Uterus (tissue), 4 donors: Measurements from ENCODE around the gene RBFOX2. TPM values are rescaled to one million over a fixed set of nuclear protein-coding genes. Genes with fewer than 3 reads are reported as not detected.

Experiments
- DNase-seq, 2 donors: peaks; one replicate each; pipeline ENCODE4 v3.0.0-alpha.2; 2019 to 2020
- H3K27ac ChIP-seq, 2 donors: fragments of 200-600 bp; sonication (generic); 1 replicate in 1 of 2; 2 replicates in 1 of 2; pipeline ENCODE4 v1.5.1; 2016 to 2018
- H3K27me3 ChIP-seq, 2 donors: fragments of 200-600 bp; sonication (generic); one replicate each; pipeline ENCODE4 v1.5.1; 2018 to 2019; ENCODE audit warnings: control low read depth in 1 of 2
- H3K36me3 ChIP-seq, 2 donors: fragments of 200-600 bp; sonication (generic); one replicate each; pipeline ENCODE4 v1.5.1; 2019; ENCODE audit warnings: control low read depth in 1 of 2
- H3K4me1 ChIP-seq, 2 donors: fragments of 200-600 bp; sonication (generic); one replicate each; pipeline ENCODE4 v1.5.1; 2018 to 2019; ENCODE audit warnings: control low read depth in 1 of 2
- H3K4me3 ChIP-seq, 2 donors: fragments of 200-600 bp; sonication (generic); 1 replicate in 1 of 2; 2 replicates in 1 of 2; pipeline ENCODE4 v1.5.1; 2018 to 2019; ENCODE audit warnings: mild to moderate bottlenecking in 1 of 2
- H3K9me3 ChIP-seq, 2 donors: fragments of 200-600 bp; sonication (generic); one replicate each; pipeline ENCODE4 v1.5.1; 2019; ENCODE audit warnings: control low read depth in 1 of 2
- CTCF ChIP-seq, 4 experiments: fragments of 200-600 bp in 2 of 4; fragments of 450-650 bp in 2 of 4; sonication (generic) in 2 of 4; IDR thresholded peaks; one replicate each; pipeline ENCODE4 v1.5.1; 2016 to 2019; ENCODE audit warnings: antibody characterized with exemption in 4 of 4, mild to moderate bottlenecking in 2 of 4, moderate library complexity in 1 of 4
- POLR2A ChIP-seq, 2 donors: fragments of 450-650 bp; IDR thresholded peaks; one replicate each; pipeline ENCODE4 v1.6.1; 2016; ENCODE audit warnings: antibody characterized with exemption in 2 of 2, mild to moderate bottlenecking in 1 of 2, moderate library complexity in 1 of 2
- intact Hi-C: fragments of 100-400 bp; cut with DNase I; formaldehyde crosslinking; loops from one replicate; pipeline ENCODE4 v1.15.1; 2023; ENCODE audit warnings: low total_unique reads
- total RNA-seq, 4 donors: library from RNA; depleted of rRNA in 3 of 4; stranded (reverse); fragments of >200 nt in 3 of 4; gene quantifications; one replicate each; pipeline versions ENCODE4 v1.1.0 to v1.2.4, GENCODE V29; 2014 to 2023
- donor health status: DM: yes; HTN: yes; CAD: no.

Gene RBFOX2
- total RNA-seq, 4 donors from 2014 or later = 81.0 to 311 (median 147) TPM

- H3K27ac ChIP-seq = peak overlapping the region; percentile 93 to 96
- DNase-seq = peak in 1 of 2 donors; percentile 47
- H3K4me3 ChIP-seq = peak overlapping the region; percentile 75 to 82
- no peaks in the 10 kb centered on the region for H3K27me3 ChIP-seq
- no peaks in the 10 kb centered on the region for H3K9me3 ChIP-seq
- H3K4me1 ChIP-seq = peaks cover 7 to 9% of the 10 kb centered on the region in 2 donors
- no peaks in the 10 kb centered on the region for H3K36me3 ChIP-seq
- TF ChIP-seq CTCF (IDR thresholded peaks at IDR 0.05) = peak in 1 of 4 experiments; percentile 15
- no peak for TF ChIP-seq POLR2A (IDR thresholded peaks at IDR 0.05)
- intact Hi-C loops = no loop called here
These were observed 534 bp downstream of the RBFOX2 start for GRCh38 chr22:36027935-36028645.

GRCh38 chr22:36027579-36027934 lies 1.1 kb downstream of the RBFOX2 start:
- TF ChIP-seq POLR2A (IDR thresholded peaks at IDR 0.05) (no peak), CTCF (IDR thresholded peaks at IDR 0.05) (no peak)
- Histone ChIP-seq H3K4me1 (peaks cover 10 to 13% of the 10 kb centered on the region in 2 donors), H3K27ac (peak overlapping the region; percentile 93 to 96), H3K27me3 (no peaks in the 10 kb centered on the region), H3K9me3 (no peaks in the 10 kb centered on the region), H3K36me3 (no peaks in the 10 kb centered on the region), H3K4me3 (peak overlapping the region; percentile 75 to 82)
- intact Hi-C loops = no loop called here
- DNase-seq = peak in 1 of 2 donors; percentile 34

GRCh38 chr22:36026741-36027140 lies 1.9 kb downstream of the RBFOX2 start:
- TF ChIP-seq CTCF (IDR thresholded peaks at IDR 0.05) = no peak
- TF ChIP-seq POLR2A (IDR thresholded peaks at IDR 0.05) = no peak
- no peaks in the 10 kb centered on the region for H3K9me3 ChIP-seq
- intact Hi-C loops = no loop called here
- H3K27ac ChIP-seq = peak overlapping the region; percentile 93 to 96
- H3K4me3 ChIP-seq = peak overlapping the region; percentile 75 to 82
- DNase-seq = no peak
- no peaks in the 10 kb centered on the region for H3K27me3 ChIP-seq
- peaks cover 14 to 17% of the 10 kb centered on the region in 2 donors for H3K4me1 ChIP-seq
- no peaks in the 10 kb centered on the region for H3K36me3 ChIP-seq

- intact Hi-C loops = no loop called here
- no peaks in the 10 kb centered on the region for H3K9me3 ChIP-seq
- peaks cover 14 to 20% of the 10 kb centered on the region in 2 donors for H3K4me1 ChIP-seq
- no peak for DNase-seq
- H3K27me3 ChIP-seq = no peaks in the 10 kb centered on the region
- H3K27ac ChIP-seq = peak overlapping the region; percentile 75 to 78
- TF ChIP-seq CTCF (IDR thresholded peaks at IDR 0.05) = no peak
- no peak for TF ChIP-seq POLR2A (IDR thresholded peaks at IDR 0.05)
- H3K4me3 ChIP-seq = no peak overlapping the region
- no peaks in the 10 kb centered on the region for H3K36me3 ChIP-seq
These were observed 5.9 kb downstream of the RBFOX2 start for GRCh38 chr22:36022697-36023096.

GRCh38 chr22:36022162-36022561 lies 6.5 kb downstream of the RBFOX2 start:
- H3K27ac ChIP-seq = peak overlapping the region; percentile 75 to 78
- TF ChIP-seq CTCF (IDR thresholded peaks at IDR 0.05) (no peak), POLR2A (IDR thresholded peaks at IDR 0.05) (no peak)
- H3K9me3 ChIP-seq = no peaks in the 10 kb centered on the region
- no peaks in the 10 kb centered on the region for H3K36me3 ChIP-seq
- peaks cover 14 to 20% of the 10 kb centered on the region in 2 donors for H3K4me1 ChIP-seq
- intact Hi-C loops = no loop called here
- no peak for DNase-seq
- H3K4me3 ChIP-seq = no peak overlapping the region
- H3K27me3 ChIP-seq = no peaks in the 10 kb centered on the region
